ENCODE results near the gene EAF2.
A peak's percentile ranks its signal among the peaks of the same experiment; 100 is the strongest.

The EAF2 gene

DNA sequence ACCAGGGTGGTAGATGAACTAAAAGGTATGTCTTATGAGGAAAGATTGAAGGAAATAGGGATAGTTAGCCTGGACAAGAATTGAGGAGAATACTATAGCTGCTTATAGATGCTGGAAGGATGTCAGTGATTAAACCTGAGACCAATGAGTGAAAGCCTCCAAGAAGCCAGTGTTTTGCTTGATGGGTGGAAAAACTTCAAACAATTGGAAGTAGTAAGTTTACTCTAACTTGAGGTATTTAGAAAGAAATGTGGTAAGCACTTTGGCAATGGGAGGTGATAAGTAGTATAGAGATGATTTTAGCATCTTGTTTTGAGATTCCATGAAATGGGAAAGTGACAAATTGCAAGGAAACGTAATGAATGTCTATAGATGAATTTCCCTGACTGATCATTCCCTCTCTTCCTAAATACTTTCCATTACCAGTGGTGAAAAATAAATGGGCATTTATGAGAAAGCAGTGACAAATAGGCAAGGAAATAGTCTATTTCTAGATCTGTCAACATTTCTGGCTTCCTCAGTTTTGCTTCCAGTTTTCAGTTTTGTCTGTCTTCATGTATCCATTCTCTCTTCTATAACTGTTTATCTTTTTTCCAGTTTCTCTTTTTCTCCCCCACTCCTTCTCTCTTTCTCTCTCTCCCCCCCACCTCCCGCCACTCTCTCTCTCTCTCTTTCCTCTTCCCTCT, 78.4 kb downstream of the EAF2 start:
- Histone ChIP-seq H3K27me3 (ENCODE audit: insufficient read depth, low read depth, severe bottlenecking) (no peaks in the 10 kb centered on the region), H3K4me3 (ENCODE audit: low read depth, low read length) (no peak overlapping the region), H3K36me3 (no peaks in the 10 kb centered on the region), H3K9me3 (ENCODE audit: severe bottlenecking) (no peaks in the 10 kb centered on the region), H3K27ac (no peak overlapping the region)
- DNase-seq, result no peak
- TF ChIP-seq, protein P1, sequence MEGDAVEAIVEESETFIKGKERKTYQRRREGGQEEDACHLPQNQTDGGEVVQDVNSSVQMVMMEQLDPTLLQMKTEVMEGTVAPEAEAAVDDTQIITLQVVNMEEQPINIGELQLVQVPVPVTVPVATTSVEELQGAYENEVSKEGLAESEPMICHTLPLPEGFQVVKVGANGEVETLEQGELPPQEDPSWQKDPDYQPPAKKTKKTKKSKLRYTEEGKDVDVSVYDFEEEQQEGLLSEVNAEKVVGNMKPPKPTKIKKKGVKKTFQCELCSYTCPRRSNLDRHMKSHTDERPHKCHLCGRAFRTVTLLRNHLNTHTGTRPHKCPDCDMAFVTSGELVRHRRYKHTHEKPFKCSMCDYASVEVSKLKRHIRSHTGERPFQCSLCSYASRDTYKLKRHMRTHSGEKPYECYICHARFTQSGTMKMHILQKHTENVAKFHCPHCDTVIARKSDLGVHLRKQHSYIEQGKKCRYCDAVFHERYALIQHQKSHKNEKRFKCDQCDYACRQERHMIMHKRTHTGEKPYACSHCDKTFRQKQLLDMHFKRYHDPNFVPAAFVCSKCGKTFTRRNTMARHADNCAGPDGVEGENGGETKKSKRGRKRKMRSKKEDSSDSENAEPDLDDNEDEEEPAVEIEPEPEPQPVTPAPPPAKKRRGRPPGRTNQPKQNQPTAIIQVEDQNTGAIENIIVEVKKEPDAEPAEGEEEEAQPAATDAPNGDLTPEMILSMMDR (IDR thresholded peaks at IDR 0.05; ENCODE audit: low read depth, low read length), result no peak

DNA sequence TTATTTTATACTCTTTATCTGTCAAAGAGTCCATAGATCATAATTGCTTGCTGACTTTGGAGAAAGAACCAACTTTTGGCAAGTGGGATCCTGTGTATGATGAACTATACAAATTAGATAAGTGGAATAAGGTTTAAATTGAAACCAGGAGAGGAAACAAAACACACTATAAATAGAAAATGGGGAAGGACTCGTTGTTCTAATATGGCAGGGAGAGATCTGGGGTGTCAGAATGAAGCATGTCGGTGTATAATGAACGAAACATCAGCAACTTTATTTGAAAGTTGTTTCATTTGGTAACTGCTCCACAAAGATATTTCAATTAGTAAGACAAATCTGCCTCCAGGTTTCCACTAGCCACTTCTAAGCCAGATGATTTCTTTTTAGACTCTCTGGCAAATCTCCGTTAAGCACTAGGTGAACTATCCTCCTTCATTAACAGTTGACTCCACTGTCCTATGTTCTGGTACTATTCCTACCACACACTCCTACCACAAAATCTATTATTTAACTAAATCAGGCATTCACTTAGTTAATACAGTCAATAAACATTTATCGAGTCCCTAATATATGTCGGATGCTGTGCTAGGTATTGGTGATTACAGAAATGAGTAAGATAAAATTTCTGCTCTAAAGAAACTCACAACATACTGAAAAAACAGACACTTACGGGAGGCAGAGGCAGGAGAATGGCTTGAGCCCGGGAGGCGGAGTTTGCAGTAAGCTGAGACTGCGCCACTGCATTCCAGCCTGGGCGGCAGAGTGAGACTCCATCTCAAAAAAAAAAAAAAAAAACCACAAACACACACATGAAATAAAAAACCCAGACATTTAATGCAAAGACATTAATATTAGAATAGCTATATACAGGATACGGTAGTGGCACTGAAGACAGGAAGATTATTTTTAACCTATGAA, 79.3 kb downstream of the EAF2 start:
- Histone ChIP-seq H3K27me3 (ENCODE audit: insufficient read depth, low read depth, severe bottlenecking) (no peaks in the 10 kb centered on the region), H3K27ac (no peak overlapping the region), H3K9me3 (ENCODE audit: severe bottlenecking) (no peaks in the 10 kb centered on the region), H3K4me3 (ENCODE audit: low read depth, low read length) (no peak overlapping the region), H3K36me3 (no peaks in the 10 kb centered on the region)
- TF ChIP-seq, protein P1 (IDR thresholded peaks at IDR 0.05; ENCODE audit: low read depth, low read length), result no peak
- no peak for DNase-seq

DNA sequence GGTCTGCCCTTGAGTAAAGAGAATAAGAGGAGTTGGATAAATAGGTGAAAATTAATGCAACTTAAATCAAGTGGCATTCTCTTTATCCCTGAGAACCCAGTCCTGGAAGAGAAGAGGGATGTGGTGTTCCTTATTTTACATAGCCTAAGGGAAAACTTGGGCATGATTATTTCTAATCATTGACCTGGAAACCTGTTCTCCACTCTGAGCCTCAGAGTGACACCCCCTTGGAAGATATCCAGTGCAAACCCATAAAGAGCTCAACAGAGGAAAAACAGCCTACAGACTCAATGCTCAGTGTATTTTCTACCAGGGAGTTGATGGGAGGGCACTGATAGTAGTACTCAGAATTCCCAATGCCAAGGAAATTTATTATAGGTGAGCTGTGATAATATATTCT, 81.2 kb downstream of the EAF2 start:
- H3K27me3 ChIP-seq (ENCODE audit: insufficient read depth, low read depth, severe bottlenecking), result no peaks in the 10 kb centered on the region
- H3K27ac ChIP-seq, result no peak overlapping the region
- no peaks in the 10 kb centered on the region for H3K9me3 ChIP-seq (ENCODE audit: severe bottlenecking)
- H3K36me3 ChIP-seq, result no peaks in the 10 kb centered on the region
- TF ChIP-seq, protein P1 (IDR thresholded peaks at IDR 0.05; ENCODE audit: low read depth, low read length), result no peak
- no peak overlapping the region for H3K4me3 ChIP-seq (ENCODE audit: low read depth, low read length)
- no peak for DNase-seq

DNA sequence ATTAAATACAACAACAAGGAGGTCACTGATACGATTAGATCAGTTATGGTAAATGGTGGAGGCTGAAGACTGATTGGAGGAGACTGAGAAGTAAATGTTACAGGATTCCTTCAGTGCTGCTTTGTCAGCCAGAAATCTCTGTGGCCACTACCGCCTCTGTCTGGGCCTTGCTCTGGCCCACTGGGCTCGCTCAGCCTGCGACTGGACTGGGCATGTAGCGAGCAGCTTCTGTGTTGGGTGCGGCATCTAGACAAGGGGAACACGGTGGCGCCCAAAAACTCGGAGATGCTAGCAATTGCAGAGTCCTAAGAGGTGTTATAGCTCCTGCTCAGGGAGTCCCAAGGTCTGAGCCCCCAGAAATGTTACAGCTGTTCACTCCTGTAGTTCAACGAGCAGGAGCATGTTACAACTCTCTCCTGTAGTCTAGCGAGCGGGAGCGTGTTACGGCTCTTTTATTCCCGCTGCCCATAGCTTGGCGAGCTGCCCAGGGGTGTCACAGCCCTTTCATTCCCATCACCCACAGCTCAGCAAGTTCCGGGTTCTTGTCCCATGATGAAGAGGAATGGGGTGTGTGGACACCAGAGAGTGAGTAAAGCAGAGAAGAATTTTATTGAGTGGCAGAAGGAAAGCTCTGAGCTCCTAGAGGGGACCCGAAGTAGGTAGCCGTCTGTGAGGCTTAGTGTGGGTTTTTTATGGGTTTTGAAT, 83.9 kb downstream of the EAF2 start:
- DNase-seq, result peak; percentile 13
- H3K9me3 ChIP-seq (ENCODE audit: severe bottlenecking), result no peaks in the 10 kb centered on the region
- no peaks in the 10 kb centered on the region for H3K36me3 ChIP-seq
- H3K4me3 ChIP-seq (ENCODE audit: low read depth, low read length), result no peak overlapping the region
- TF ChIP-seq, protein P1 (IDR thresholded peaks at IDR 0.05; ENCODE audit: low read depth, low read length), result no peak
- no peaks in the 10 kb centered on the region for H3K27me3 ChIP-seq (ENCODE audit: insufficient read depth, low read depth, severe bottlenecking)
- H3K27ac ChIP-seq, result no peak overlapping the region

DNA sequence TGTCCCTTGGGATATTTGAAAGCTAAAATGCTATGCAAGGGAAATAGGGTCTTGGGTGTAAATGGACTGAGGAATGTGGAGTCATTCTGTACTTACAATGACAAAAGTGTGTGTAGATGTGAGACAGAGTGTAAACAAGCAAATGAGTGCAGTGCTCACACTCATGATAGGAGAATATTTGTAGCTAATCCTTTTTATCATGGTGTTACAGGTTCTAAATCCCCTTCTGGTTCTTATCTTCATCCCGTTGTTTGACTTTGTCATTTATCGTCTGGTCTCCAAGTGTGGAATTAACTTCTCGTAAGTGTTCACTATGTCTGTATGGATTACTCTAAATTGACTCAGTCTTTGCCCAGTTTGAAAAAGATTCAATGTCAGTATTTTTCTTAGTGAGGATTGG, 89.7 kb downstream of the EAF2 start:
- Histone ChIP-seq H3K9me3 (ENCODE audit: severe bottlenecking) (peaks cover 3% of the 10 kb centered on the region), H3K27me3 (ENCODE audit: insufficient read depth, low read depth, severe bottlenecking) (no peaks in the 10 kb centered on the region), H3K4me3 (ENCODE audit: low read depth, low read length) (no peak overlapping the region), H3K27ac (no peak overlapping the region), H3K36me3 (no peaks in the 10 kb centered on the region)
- TF ChIP-seq, protein P1 (IDR thresholded peaks at IDR 0.05; ENCODE audit: low read depth, low read length), result no peak
- DNase-seq, result no peak

Data from WERI-Rb-1 (cell line).